Choroid plexus epithelial cell (primary cell): ENCODE measurements around the gene IL1RAP.
A peak's percentile ranks its signal among the peaks of the same experiment; 100 is the strongest.

Experiments used
- DNase-seq: peaks from one replicate; pipeline ENCODE4 v3.0.0-alpha.2; 2010; ENCODE audit warnings: low read depth
- H3K4me3 ChIP-seq: 2 replicates; pipeline ENCODE4 v1.5.1; 2011; ENCODE audit warnings: low read depth, mild to moderate bottlenecking, control low read depth, low read length, moderate library complexity
- CTCF ChIP-seq: conservative IDR thresholded peaks from 2 replicates; pipeline ENCODE4 v1.5.1; 2011; ENCODE audit warnings: low read depth, mild to moderate bottlenecking, control low read depth, inconsistent platforms, low read length, moderate library complexity

Gene IL1RAP

DNA sequence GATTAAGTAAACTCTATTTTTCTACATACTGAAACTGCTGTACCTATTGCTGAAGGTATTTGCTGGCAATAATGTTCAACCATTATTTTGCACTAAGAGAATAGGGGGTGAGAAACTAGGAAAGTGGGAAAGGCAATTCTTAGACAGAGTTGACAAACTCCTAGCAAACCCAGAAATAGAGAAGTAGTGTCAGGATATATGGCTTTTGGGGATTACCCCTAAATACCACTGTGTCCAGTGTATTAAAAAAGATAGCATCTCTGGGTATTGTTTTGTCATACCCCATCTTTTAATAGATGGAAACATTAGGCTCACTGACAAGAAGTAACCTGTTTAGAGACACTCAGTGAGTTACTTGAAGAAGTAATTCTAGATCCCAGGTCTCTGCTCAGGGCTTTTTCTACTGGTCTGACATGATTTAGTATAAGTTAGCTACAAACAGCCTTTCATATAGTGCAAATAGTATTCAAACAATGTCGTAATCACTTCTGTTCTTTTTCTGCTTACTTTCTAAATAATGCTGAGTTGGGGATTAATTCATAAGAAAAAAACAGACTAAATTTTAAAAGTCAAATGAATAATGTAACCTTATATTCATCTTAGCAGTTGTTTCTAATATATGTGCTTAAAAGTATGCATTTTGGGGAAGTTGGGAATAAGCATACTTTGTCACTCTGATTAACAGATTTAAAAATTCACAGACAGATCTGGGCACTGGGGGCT lies 107.2 kb downstream of the IL1RAP start:
- H3K4me3 ChIP-seq, result no peak overlapping the region
- no peak for TF ChIP-seq CTCF
- DNase-seq, result no peak

GRCh38 chr3:190621927-190622326 lies 108.0 kb downstream of the IL1RAP start:
- DNase-seq, result peak; percentile 14
- no peak for TF ChIP-seq CTCF
- H3K4me3 ChIP-seq, result no peak overlapping the region

DNA sequence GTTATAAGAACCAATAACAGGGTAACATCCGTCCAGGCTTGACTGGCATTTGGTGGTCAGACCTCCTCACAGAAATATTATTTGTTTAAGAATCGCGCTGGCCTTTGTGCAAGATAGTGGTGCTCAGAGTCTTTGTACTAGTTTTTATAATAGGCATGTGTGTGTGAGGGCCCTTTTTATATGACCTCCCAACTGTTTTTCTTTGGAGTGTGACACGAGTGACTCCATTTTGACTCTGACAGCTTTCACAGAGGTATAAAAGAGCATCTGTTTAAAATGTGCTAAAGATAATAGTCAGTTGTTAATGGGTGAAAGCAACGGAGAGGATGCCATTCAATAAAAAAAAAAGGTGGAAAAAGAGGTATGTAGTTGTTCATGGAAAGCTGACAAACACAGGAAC lies 110.4 kb downstream of the IL1RAP start:
- TF ChIP-seq CTCF, result no peak
- H3K4me3 ChIP-seq, result no peak overlapping the region
- DNase-seq, result no peak

DNA sequence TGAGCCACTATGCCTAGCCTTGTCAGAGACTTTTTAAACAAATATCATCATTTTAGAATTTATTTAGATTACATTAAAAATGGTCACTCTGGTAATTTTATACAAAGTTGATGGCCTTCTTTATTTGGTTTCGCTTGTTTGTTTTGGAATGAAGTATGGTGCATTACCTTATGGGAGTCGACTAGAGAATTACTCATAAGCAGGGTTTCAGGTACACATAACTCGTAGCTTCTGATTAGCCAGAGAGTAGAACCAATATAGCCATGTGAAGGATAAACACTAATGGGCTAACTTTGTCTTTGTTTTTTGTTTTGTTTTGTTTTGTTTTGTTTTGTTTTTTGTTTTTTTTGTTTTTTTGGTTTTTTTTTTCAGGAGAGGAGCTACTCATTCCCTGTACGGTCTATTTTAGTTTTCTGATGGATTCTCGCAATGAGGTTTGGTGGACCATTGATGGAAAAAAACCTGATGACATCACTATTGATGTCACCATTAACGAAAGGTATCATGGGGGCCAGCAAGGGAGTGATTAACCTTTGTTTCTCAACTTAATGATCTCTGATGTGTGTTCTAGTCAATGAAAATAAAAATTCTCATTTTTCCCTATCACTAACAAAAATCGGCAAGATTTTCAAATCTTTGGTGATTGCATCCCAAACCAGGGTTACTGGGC lies 113.2 kb downstream of the IL1RAP start:
- DNase-seq, result no peak
- no peak for TF ChIP-seq CTCF
- no peak overlapping the region for H3K4me3 ChIP-seq

GRCh38 chr3:190629088-190629487 lies 115.2 kb downstream of the IL1RAP start:
- no peak for DNase-seq
- no peak overlapping the region for H3K4me3 ChIP-seq
- no peak for TF ChIP-seq CTCF

GRCh38 chr3:190631295-190631694 lies 117.4 kb downstream of the IL1RAP start:
- DNase-seq, result no peak
- H3K4me3 ChIP-seq, result no peak overlapping the region
- no peak for TF ChIP-seq CTCF

GRCh38 chr3:190641564-190641963 lies 127.7 kb downstream of the IL1RAP start:
- no peak overlapping the region for H3K4me3 ChIP-seq
- no peak for DNase-seq
- TF ChIP-seq CTCF, result no peak
